Fibroblast of lung (primary cell): Measurements from ENCODE around the gene HTR2A.

Source experiments
- CTCF ChIP-seq, 2 donors: IDR thresholded peaks in 1 of 2; conservative IDR thresholded peaks in 1 of 2; 1 replicate in 1 of 2; 2 replicates in 1 of 2; pipeline ENCODE4 v1.5.1; 2011 to 2012; ENCODE audit warnings: low read length in 2 of 2, control low read depth in 1 of 2, inconsistent platforms in 1 of 2, low read depth in 1 of 2, mild to moderate bottlenecking in 1 of 2
- EZH2 ChIP-seq: IDR thresholded peaks from 2 replicates; pipeline ENCODE4 v1.5.1; 2012; ENCODE audit warnings: low read length, control low read depth, mild to moderate bottlenecking; ENCODE audit errors: missing control alignments

GRCh38 chr13:46816371-46816770 is 80.5 kb downstream of the HTR2A start:
- TF ChIP-seq CTCF (conservative IDR thresholded peaks at IDR 0.05 in 1 of 2, IDR thresholded peaks at IDR 0.05 in 1 of 2; ENCODE audit: low read depth in 1 of 2, low read length in 2 of 2) (no peak), EZH2 (no peak)
